Measurements from ENCODE around the gene NFKBIA. TPM values are rescaled to one million over a fixed set of nuclear protein-coding genes. Genes with fewer than 3 reads are reported as not detected.
"Not testable (repeated sequence)": the region's sequence is repeated elsewhere in the genome, so short reads cannot be mapped to it uniquely, and the experiment has no call there.

NFKBIA gene
- total and polyA plus RNA-seq, 4 donors: 182 to 1,327 (median 443) TPM

DNA sequence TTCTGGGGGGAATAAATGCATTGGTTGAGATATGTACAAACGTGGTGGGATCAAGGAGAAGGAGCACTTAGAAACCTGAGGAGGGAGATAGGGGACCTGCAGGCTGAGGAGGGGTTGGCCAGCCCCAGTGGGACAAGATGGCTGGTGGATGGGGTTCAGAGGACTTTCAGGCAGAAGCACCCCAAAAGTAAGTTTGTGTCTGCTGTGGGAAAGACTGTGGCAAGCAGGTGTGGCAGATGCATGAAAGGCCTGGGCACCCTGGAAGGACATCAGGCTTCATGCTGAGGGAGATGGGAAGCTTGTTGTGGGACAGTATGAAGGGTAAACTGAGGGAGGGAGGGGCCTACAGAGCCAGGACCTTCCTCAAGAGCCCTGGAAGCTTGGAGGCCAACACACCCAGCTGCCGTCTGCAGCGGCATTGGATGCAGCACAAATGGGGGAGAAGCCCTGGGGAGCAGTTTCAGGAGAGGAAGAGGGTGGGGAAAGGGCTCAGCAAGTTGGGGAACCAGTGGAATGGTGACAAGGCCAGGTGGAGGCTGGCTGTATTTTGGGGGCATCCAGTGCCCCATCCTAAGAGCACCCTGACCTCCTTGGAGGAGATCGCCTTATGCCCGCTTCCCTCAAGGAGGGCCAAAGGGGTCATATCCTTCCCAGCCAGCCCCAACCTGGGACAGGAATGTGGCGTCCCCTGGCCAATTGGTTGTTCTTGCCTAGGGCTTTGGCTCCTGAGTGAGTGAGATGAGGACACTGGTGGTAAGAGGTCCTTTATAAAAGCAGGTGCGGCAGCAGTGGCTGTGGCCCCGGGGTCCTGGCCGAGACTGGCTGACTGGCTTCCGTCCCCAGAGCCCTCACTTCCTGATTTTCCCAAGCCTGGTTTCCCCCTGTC, 20.7 kb downstream of the NFKBIA start:
- Histone ChIP-seq H3K4me3 (no peak overlapping the region), H3K36me3 (ENCODE audit: control insufficient read depth in 4 of 4, insufficient read depth in 4 of 4, low read length in 4 of 4) (no peaks in the 10 kb centered on the region), H3K4me1 (ENCODE audit: control insufficient read depth in 5 of 5, insufficient read depth in 5 of 5, low read length in 5 of 5) (peaks cover 6 to 32% (median 18%) of the 10 kb centered on the region in 5 donors), H3K9ac (ENCODE audit: insufficient read depth in 1 of 2, low read length in 2 of 2) (no peak overlapping the region), H3K27me3 (ENCODE audit: control insufficient read depth in 3 of 3, insufficient read depth in 3 of 3, low read length in 2 of 3) (no peaks in the 10 kb centered on the region), H3K27ac (ENCODE audit: low read depth in 1 of 2, low read length in 1 of 2) (peak overlapping the region; percentile 74 to 89), H3K9me3 (ENCODE audit: control insufficient read depth in 4 of 4, insufficient read depth in 3 of 4, low read length in 3 of 4) (no peaks in the 10 kb centered on the region)
- WGBS, 2 donors: 70 to 85% methylated on average over 10 of the region's 10 CpGs
- ATAC-seq (ENCODE audit: insufficient read depth, low FRiP score) (no peak), DNase-seq (no peak)
- TF ChIP-seq, protein P1, sequence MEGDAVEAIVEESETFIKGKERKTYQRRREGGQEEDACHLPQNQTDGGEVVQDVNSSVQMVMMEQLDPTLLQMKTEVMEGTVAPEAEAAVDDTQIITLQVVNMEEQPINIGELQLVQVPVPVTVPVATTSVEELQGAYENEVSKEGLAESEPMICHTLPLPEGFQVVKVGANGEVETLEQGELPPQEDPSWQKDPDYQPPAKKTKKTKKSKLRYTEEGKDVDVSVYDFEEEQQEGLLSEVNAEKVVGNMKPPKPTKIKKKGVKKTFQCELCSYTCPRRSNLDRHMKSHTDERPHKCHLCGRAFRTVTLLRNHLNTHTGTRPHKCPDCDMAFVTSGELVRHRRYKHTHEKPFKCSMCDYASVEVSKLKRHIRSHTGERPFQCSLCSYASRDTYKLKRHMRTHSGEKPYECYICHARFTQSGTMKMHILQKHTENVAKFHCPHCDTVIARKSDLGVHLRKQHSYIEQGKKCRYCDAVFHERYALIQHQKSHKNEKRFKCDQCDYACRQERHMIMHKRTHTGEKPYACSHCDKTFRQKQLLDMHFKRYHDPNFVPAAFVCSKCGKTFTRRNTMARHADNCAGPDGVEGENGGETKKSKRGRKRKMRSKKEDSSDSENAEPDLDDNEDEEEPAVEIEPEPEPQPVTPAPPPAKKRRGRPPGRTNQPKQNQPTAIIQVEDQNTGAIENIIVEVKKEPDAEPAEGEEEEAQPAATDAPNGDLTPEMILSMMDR (IDR thresholded peaks at IDR 0.05; ENCODE audit: control extremely low read depth, extremely low read depth): no peak

DNA sequence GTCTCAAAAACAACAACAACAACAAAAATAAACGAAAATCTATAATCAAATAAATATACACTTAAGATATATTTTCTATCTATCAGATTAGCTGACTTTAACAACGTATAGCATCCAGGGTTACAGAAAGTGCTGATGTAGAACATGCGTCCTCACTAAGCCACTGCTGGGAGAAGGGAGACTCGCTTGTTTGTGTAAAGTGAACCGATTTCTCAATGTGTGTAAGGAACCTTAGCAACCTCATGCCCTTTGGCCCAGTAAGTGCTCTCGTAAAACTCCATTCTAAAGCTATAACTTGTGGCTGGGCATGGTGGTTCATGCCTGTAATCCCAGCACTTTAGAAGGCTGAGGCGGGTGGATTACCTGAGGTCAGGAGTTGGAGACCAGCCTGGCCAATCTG, 23.8 kb downstream of the NFKBIA start:
- no peak overlapping the region for H3K9ac ChIP-seq (ENCODE audit: insufficient read depth in 1 of 2, low read length in 2 of 2)
- no peak for DNase-seq
- 60 to 75% methylated on average over 7 of the region's 7 CpGs for WGBS, 2 donors
- TF ChIP-seq, protein P1 (IDR thresholded peaks at IDR 0.05; ENCODE audit: control extremely low read depth, extremely low read depth): no peak
- H3K9me3 ChIP-seq (ENCODE audit: control insufficient read depth in 4 of 4, insufficient read depth in 3 of 4, low read length in 3 of 4): no peaks in the 10 kb centered on the region
- H3K27me3 ChIP-seq (ENCODE audit: control insufficient read depth in 3 of 3, insufficient read depth in 3 of 3, low read length in 2 of 3): no peaks in the 10 kb centered on the region
- no peak for ATAC-seq (ENCODE audit: insufficient read depth, low FRiP score)
- no peaks in the 10 kb centered on the region for H3K36me3 ChIP-seq (ENCODE audit: control insufficient read depth in 4 of 4, insufficient read depth in 4 of 4, low read length in 4 of 4)
- H3K4me3 ChIP-seq: no peak overlapping the region
- H3K27ac ChIP-seq (ENCODE audit: low read depth in 1 of 2, low read length in 1 of 2): no peak overlapping the region
- H3K4me1 ChIP-seq (ENCODE audit: control insufficient read depth in 5 of 5, insufficient read depth in 5 of 5, low read length in 5 of 5): peaks cover 6 to 22% (median 11%) of the 10 kb centered on the region in 5 donors

DNA sequence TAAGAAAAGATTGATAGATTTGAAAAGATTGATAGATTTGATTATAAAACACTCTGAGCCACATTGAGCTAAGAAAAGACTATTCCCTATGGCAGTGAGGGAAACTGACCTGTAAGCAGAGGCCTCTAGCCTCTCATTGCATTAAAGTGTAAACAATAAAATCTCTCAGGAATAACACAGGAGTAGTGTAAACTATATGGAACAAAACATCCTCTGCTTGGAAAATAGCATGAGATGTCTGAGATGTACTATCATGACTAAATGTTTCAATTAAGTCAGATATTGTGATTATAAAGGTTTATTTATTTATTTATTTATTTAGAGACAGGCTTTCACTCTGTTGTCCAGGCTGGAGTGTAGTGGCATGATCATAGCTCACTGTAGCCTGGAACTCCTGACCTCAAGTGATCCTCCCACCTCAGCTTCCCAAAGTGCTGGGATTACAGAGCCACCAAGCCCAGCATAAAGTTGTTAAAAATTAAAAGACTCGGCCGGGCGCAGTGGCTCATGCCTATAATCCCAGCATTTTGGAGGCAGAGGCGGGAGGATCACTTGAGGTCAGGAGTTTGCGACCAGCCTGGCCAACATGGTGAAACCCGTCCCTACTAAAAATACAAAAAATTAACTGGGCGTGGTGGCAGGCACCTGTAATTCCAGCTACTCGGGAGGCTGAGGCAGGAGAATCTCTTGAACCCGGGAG, 25.2 kb downstream of the NFKBIA start:
- not testable (repeated sequence) for H3K9ac ChIP-seq (ENCODE audit: insufficient read depth in 1 of 2, low read length in 2 of 2); H3K36me3 ChIP-seq (ENCODE audit: control insufficient read depth in 4 of 4, insufficient read depth in 4 of 4, low read length in 4 of 4); ATAC-seq (ENCODE audit: insufficient read depth, low FRiP score); H3K4me1 ChIP-seq (ENCODE audit: control insufficient read depth in 5 of 5, insufficient read depth in 5 of 5, low read length in 5 of 5); H3K9me3 ChIP-seq (ENCODE audit: control insufficient read depth in 4 of 4, insufficient read depth in 3 of 4, low read length in 3 of 4); DNase-seq; H3K27ac ChIP-seq (ENCODE audit: low read depth in 1 of 2, low read length in 1 of 2); H3K4me3 ChIP-seq; H3K27me3 ChIP-seq (ENCODE audit: control insufficient read depth in 3 of 3, insufficient read depth in 3 of 3, low read length in 2 of 3)
- 91 to 92% methylated on average over 9 of the region's 9 CpGs for WGBS, 2 donors

Measured in lung (tissue), 12 donors.